WI38 (cell line): ENCODE measurements around the gene FAM83C.

Experiments used
- H3K4me3 ChIP-seq: 2 replicates; pipeline ENCODE4 v1.5.1; 2011; ENCODE audit warnings: low read depth, mild to moderate bottlenecking, control low read depth, low read length
- TF ChIP-seq, protein P1 (sequence below): IDR thresholded peaks from 2 replicates; pipeline ENCODE4 v1.5.1; 2012; ENCODE audit warnings: low read depth, mild to moderate bottlenecking, control low read depth, low read length

Gene FAM83C

DNA sequence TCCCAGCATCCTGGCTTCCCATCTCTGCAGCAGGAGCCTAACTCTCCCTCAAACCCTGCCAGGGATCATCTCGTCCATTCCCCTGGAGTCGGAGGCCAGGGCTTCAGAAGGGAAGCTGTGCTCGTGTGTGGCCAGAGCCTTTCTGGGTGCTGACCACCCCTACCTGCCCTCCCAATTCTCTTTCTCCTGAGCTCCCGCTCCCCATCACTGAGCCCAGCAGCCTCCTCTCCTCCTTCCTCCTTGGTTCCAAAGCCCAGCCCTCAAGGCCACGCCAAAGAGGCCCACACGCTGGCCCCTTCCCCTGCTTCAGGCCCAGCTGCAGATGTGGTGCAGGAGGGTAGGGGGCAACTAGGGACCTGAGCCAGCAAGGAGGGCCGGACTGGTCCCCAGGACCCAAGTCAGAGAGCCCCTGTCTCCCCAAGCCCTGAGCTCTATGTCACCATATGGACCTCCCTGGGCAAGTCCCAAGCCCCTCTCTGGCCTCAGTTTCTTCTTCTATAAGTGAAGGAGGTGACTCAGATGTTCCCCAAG, 1.3 kb downstream of the FAM83C start:
- TF ChIP-seq, protein P1, sequence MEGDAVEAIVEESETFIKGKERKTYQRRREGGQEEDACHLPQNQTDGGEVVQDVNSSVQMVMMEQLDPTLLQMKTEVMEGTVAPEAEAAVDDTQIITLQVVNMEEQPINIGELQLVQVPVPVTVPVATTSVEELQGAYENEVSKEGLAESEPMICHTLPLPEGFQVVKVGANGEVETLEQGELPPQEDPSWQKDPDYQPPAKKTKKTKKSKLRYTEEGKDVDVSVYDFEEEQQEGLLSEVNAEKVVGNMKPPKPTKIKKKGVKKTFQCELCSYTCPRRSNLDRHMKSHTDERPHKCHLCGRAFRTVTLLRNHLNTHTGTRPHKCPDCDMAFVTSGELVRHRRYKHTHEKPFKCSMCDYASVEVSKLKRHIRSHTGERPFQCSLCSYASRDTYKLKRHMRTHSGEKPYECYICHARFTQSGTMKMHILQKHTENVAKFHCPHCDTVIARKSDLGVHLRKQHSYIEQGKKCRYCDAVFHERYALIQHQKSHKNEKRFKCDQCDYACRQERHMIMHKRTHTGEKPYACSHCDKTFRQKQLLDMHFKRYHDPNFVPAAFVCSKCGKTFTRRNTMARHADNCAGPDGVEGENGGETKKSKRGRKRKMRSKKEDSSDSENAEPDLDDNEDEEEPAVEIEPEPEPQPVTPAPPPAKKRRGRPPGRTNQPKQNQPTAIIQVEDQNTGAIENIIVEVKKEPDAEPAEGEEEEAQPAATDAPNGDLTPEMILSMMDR: no peak
- H3K4me3 ChIP-seq: no peak overlapping the region

DNA sequence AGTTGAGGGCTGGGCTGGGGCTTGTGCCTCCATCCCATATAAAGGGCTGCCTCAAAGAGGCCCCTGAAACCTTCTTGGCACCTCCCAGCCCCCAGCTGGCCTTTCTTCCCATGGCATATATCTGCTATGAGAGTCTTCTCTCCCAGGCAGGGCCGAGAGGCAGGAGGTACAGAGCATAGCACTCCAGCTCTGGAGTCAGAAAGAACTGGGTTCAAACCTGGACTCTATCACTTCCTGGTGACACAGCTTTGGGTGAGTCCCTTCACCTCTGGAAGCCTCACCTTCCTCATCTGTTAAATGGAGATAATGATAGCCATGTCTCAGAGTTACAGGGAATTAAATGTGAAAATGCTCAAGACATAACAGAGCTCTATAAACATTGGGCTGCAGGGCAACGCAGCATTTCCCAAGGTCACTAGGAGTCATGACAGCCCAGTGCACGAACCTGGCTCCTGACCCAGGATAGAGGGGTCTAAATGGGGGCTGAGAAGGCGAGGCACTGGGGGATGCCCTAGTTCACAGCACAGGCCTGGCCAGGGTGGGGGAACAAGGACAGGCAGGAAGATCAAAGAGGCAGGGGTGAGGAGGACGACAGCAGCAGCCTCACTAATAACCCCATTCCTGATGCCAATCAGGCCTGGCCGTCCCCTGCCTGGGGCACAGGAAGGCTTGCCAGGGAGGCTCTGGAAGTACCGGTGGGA, 1.9 kb downstream of the FAM83C start:
- no peak overlapping the region for H3K4me3 ChIP-seq
- TF ChIP-seq, protein P1: no peak

DNA sequence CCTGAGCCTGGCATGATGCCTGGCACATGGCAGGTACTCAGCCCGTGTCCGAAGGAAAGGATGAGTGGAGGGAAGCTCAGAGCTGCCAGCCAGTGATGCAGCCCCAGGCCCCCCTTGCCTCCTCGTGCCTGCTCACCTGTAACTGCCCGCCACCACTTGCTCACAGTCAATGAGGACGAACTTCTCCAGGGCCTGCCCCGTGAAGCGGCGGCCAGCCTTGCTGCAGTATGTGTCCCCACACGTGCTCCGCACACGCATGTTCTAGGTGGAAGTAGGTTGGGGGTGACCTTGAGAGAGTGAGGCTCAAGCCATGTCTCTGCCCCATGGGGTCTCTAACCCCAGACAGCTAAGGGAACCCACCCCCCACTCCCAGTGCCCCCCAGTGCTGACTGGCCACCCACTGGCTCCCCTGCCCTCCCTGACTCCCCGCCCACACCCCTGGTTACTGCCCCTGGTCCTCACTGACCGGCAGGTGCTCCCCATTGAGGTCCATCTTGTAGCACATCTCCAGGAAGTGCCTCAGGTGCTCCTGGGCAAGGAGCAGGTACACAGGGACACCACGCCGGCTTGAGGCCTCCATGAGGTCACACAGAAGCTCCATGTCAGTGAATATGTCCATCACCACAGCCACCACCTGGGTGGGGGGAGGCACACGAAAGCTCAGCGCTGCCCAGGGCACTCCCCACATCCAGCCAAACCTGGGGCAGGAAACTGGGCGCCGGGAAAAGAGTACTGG, 3.7 kb downstream of the FAM83C start:
- no peak overlapping the region for H3K4me3 ChIP-seq
- TF ChIP-seq, protein P1: no peak

DNA sequence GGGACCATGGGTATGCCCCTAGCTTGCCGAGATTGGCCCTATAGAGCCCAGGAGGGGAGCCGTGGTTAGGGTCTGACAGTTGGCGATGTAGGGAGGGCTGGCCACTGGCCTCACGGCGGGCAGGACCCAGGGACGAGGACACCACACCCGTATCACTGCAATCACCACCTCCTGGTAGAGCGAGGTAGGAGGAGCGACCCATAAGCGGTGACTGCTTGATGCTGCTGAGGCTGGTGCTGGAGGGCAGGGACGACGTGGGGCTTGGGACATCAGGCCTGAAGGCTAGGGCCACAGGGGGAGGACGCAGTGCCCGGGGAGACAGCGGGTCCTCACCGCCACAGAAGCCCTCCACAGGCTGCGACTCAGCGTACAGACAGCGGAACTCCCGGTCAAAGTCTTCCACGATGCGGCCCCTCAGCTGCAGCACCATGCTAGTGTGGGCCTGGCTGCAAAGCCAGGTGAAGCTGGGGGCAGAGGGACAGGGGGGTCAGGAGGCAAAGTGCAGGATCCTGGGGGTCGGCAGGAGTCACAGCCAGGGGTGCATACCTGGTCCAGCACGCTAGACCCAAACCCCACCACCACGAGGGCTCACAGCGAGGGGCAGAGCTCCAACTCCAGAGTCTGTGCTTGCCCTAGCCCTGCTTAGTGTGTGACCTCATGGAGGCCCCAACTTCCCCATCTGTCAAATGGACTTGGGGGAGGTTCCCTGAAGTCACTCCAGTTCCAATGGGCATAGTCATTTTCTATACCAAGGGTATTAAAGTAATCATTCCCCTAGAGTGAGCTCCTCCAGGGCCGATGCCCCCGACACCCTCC, 4.5 kb downstream of the FAM83C start:
- TF ChIP-seq, protein P1: no peak
- H3K4me3 ChIP-seq: no peak overlapping the region

DNA sequence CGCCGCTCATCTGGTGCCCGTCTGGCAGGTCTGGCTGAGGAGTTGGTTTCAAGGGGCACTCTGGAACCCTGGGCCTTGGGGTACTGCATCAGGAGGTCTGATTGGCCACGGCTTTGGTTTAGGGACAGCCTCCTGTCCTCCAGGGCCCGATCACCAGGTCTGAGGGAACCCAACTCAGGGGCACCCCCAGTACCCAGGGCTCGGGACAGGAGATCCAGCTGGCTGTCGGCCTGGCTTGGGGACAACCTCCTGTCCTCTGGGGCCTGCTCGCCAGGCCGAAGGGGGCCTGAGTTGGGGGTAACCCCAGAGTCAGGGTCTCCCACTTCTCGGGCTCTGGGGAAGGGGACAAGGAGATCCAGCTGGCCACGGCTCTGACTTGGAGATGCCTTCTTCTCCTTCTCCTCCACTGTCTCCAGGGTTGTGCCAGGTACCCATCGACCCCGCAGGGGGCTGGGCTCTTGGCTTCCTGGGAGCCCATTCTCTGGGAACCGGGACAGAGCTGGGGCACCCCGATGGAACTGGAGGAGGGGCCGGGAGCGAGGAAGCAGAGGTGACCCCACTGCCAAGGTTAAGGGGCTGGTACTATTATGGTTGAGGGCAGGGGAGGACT, 5.2 kb downstream of the FAM83C start:
- no peak overlapping the region for H3K4me3 ChIP-seq

DNA sequence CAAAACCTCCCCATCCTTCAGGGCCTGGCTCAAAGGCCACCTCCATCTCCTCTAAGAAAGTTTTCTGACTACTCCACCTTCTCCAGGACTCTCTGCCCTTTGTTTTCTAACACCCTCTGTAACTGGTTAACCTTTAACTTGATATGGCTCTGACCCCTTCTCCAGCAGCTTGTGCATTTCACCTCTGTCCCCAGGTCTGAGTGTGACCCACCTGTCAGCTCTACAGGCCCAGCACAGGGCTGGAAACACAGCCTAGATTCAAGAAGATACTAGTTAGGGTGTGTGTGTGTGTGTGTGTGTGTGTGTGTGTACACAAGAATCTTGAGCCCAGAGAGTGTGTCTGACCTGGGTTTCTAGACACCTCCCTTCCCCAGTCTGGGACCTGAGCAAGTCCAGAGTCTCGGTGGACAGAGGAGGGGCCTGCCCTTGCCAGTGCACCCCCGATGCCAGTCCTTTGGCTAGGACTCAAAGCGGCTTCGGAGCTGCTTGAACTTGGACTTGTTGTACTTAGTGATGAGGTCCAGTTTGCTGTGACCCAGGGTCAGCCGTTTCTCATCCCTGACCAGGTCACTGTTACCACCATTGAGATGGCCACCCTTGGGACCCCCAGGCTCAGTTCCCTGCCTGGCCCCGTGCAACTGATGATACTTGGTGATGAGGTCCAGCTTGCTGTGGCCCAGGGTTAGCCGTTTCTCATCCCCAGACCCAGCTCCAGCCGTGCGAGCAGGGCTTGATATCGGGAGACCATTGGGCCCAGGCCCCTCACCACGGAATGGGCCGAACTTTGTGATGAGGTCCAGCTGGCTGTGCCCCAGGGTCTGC, 5.9 kb downstream of the FAM83C start:
- no peak overlapping the region for H3K4me3 ChIP-seq
- TF ChIP-seq, protein P1: no peak

More for the DNA sequence above, 5.2 kb downstream of the FAM83C start:
- TF ChIP-seq, protein P1: no peak
